T1000 (cell line): ENCODE results near the gene UBE4B.
A peak's percentile ranks its signal among the peaks of the same experiment; 100 is the strongest.
"Not testable (repeated sequence)": the region's sequence is repeated elsewhere in the genome, so short reads cannot be mapped to it uniquely, and the experiment has no call there.

Experiments
- DNase-seq: peaks from one replicate; lab custom pipeline; 2025; ENCODE audit warnings: mixed read lengths; lab: John Stamatoyannopoulos, UW

Gene UBE4B

GRCh38 chr1:10032590-10033358, at the start of gene UBE4B:
Gene UBE4B, plus strand, starts transcription at chr1:10032958. Its CDS starts 713 bp downstream, at chr1:10033671.
- DNase-seq, result peak; percentile 99

- no peak for DNase-seq
These were observed 48.5 kb upstream of the UBE4B start for GRCh38 chr1:9984253-9984652.

GRCh38 chr1:9985001-9985400, 47.8 kb upstream of the UBE4B start:
- no peak for DNase-seq

GRCh38 chr1:9989773-9990172, 43.0 kb upstream of the UBE4B start:
- no peak for DNase-seq

GRCh38 chr1:9990944-9991343, 41.8 kb upstream of the UBE4B start:
- DNase-seq, result no peak

- no peak for DNase-seq
These were observed 39.8 kb upstream of the UBE4B start for GRCh38 chr1:9992910-9993309.

- no peak for DNase-seq
These were observed 39.1 kb upstream of the UBE4B start for GRCh38 chr1:9993561-9994075.

- no peak for DNase-seq
These were observed 35.9 kb upstream of the UBE4B start, which contains the start of gene RBP7 for GRCh38 chr1:9996624-9997582. Gene RBP7, plus strand, starts transcription at chr1:9997228. Its CDS starts 31 bp downstream, at chr1:9997259.

GRCh38 chr1:10001016-10001665, 31.6 kb upstream of the UBE4B start:
- DNase-seq, result no peak

- DNase-seq, result not testable (repeated sequence)
These were observed 27.5 kb upstream of the UBE4B start for GRCh38 chr1:10005248-10005647.

- no peak for DNase-seq
These were observed 25.6 kb upstream of the UBE4B start for GRCh38 chr1:10007169-10007568.

- no peak for DNase-seq
These were observed 18.7 kb upstream of the UBE4B start for GRCh38 chr1:10014016-10014415.

- no peak for DNase-seq
These were observed 13.2 kb upstream of the UBE4B start for GRCh38 chr1:10019561-10019960.

GRCh38 chr1:10020086-10020485, 12.7 kb upstream of the UBE4B start:
- no peak for DNase-seq

GRCh38 chr1:10020678-10021077, 12.1 kb upstream of the UBE4B start:
- not testable (repeated sequence) for DNase-seq

- DNase-seq, result not testable (repeated sequence)
These were observed 10.8 kb upstream of the UBE4B start for GRCh38 chr1:10021992-10022391.

GRCh38 chr1:10022656-10023055, 10.1 kb upstream of the UBE4B start:
- DNase-seq, result no peak

- no peak for DNase-seq
These were observed 7.4 kb upstream of the UBE4B start for GRCh38 chr1:10025354-10025753.

- DNase-seq, result no peak
These were observed 5.7 kb upstream of the UBE4B start for GRCh38 chr1:10027027-10027426.

- DNase-seq, result not testable (repeated sequence)
These were observed 3.7 kb upstream of the UBE4B start for GRCh38 chr1:10028956-10029500.

GRCh38 chr1:10031461-10031860, 1.3 kb upstream of the UBE4B start:
- no peak for DNase-seq
